Keratinocyte (primary cell): Measurements from ENCODE around the gene RCCD1. TPM values are rescaled to one million over a fixed set of nuclear protein-coding genes. Genes with fewer than 3 reads are reported as not detected.

Source experiments
- DNase-seq: peaks from one replicate; pipeline ENCODE4 v3.0.0-alpha.2; 2011; ENCODE audit warnings: low read depth, missing footprints, low spot score
- FAIRE-seq: peaks from 2 replicates; lab custom pipeline; 2011; peaks lifted over from hg19 to GRCh38; lab: Jason Lieb, UNC
- H2AFZ ChIP-seq: 2 replicates; pipeline ENCODE4 v1.6.0; 2012; ENCODE audit warnings: low read length, control low read depth, inconsistent platforms; ENCODE audit not compliant: control insufficient read depth
- H3K27ac ChIP-seq: 2 replicates; pipeline ENCODE4 v1.5.1; 2011; ENCODE audit warnings: low read length; ENCODE audit not compliant: control insufficient read depth, insufficient read depth
- H3K27me3 ChIP-seq: 3 replicates; pipeline ENCODE4 v1.6.0; 2011; ENCODE audit warnings: low read length; ENCODE audit not compliant: control insufficient read depth, insufficient read depth; ENCODE audit errors: extremely low read depth
- H3K36me3 ChIP-seq, 2 experiments: 2 replicates in 1 of 2; 3 replicates in 1 of 2; pipeline ENCODE4 v1.5.1; 2011; ENCODE audit warnings: low read length in 2 of 2, mild to moderate bottlenecking in 1 of 2; ENCODE audit not compliant: control insufficient read depth in 2 of 2, insufficient read depth in 2 of 2; ENCODE audit errors: extremely low read depth in 1 of 2
- H3K4me1 ChIP-seq: 3 replicates; pipeline ENCODE4 v1.5.1; 2011; ENCODE audit warnings: low read length; ENCODE audit not compliant: control insufficient read depth, insufficient read depth; ENCODE audit errors: extremely low read depth
- H3K4me2 ChIP-seq: 3 replicates; pipeline ENCODE4 v1.6.0; 2011; ENCODE audit warnings: low read depth, low read length; ENCODE audit not compliant: control insufficient read depth, insufficient read depth; ENCODE audit errors: extremely low read depth
- H3K4me3 ChIP-seq, 3 experiments: fragments of 200-600 bp in 1 of 3; sonication (generic) in 1 of 3; 2 replicates in 2 of 3; 3 replicates in 1 of 3; pipeline ENCODE4 v1.5.1; 2011 to 2016; ENCODE audit warnings: low read length in 3 of 3, mild to moderate bottlenecking in 3 of 3, control low read depth in 2 of 3, inconsistent platforms in 1 of 3, low read depth in 1 of 3, mixed read lengths in 1 of 3, mixed run types in 1 of 3, moderate library complexity in 1 of 3; ENCODE audit not compliant: control insufficient read depth in 2 of 3, insufficient read depth in 2 of 3; ENCODE audit errors: extremely low read depth in 1 of 3
- H3K79me2 ChIP-seq: 2 replicates; pipeline ENCODE4 v1.6.0; 2012; ENCODE audit warnings: low read length; ENCODE audit not compliant: control insufficient read depth, insufficient read depth
- H3K9ac ChIP-seq: 3 replicates; pipeline ENCODE4 v1.6.0; 2011; ENCODE audit warnings: low read length; ENCODE audit not compliant: control insufficient read depth, insufficient read depth; ENCODE audit errors: extremely low read depth
- H3K9me1 ChIP-seq: 3 replicates; pipeline ENCODE4 v1.6.0; 2011; ENCODE audit warnings: low read length; ENCODE audit not compliant: control insufficient read depth, insufficient read depth; ENCODE audit errors: extremely low read depth
- H3K9me3 ChIP-seq: 2 replicates; pipeline ENCODE4 v1.5.1; 2012; ENCODE audit warnings: low read depth, low read length; ENCODE audit not compliant: control insufficient read depth
- H4K20me1 ChIP-seq: 3 replicates; pipeline ENCODE4 v1.6.0; 2011; ENCODE audit warnings: low read length; ENCODE audit not compliant: control insufficient read depth, insufficient read depth; ENCODE audit errors: extremely low read depth
- CTCF ChIP-seq, 3 experiments: IDR thresholded peaks in 1 of 3; conservative IDR thresholded peaks in 1 of 3; optimal IDR thresholded peaks in 1 of 3; 2 replicates in 2 of 3; 3 replicates in 1 of 3; pipeline versions ENCODE3 to v1.5.1; 2011; ENCODE audit warnings: low read length in 3 of 3, mild to moderate bottlenecking in 3 of 3, moderate library complexity in 2 of 3, control low read depth in 1 of 3, inconsistent platforms in 1 of 3; ENCODE audit not compliant: insufficient read depth in 2 of 3; ENCODE audit errors: extremely low read depth in 1 of 3
- EZH2 ChIP-seq: IDR thresholded peaks from one replicate; pipeline ENCODE4 v1.6.1; 2012; ENCODE audit warnings: inconsistent platforms, mild to moderate bottlenecking, low read length, moderate library complexity
- dilution Hi-C: fragments of 300-500 bp; cut with MboI; formaldehyde crosslinking; loops from one replicate; pipeline ENCODE4 v1.7.0; 2020; ENCODE audit warnings: low sequenced_read_pairs; ENCODE audit not compliant: extremely low pct_ligation_motif_present
- polyA plus RNA-seq, 5 experiments: library from polyadenylated mRNA; depleted of rRNA in 3 of 5; stranded (reverse) in 3 of 5; stranded (forward) in 1 of 5; unstranded in 1 of 5; fragments of >200 nt; gene quantifications; 1 replicate in 1 of 5; 2 replicates in 3 of 5; 3 replicates in 1 of 5; pipeline versions ENCODE4 v1.2.1 to v1.2.3, GENCODE V29; 2011 to 2012; ENCODE audit warnings: missing spikeins in 2 of 5, low read depth in 1 of 5, low replicate concordance in 1 of 5

Gene RCCD1
- polyA plus RNA-seq, 1 donor (not counting 4 experiments of a cell fraction or from before 2014, with no cell fraction given), result 7.8 TPM

GRCh38 chr15:90946941-90947576, 7.6 kb upstream of the RCCD1 start:
- Histone ChIP-seq H3K9me3 (no peaks in the 10 kb centered on the region), H3K9me1 (no peaks in the 10 kb centered on the region), H3K9ac (no peak overlapping the region), H4K20me1 (no peaks in the 10 kb centered on the region), H3K36me3 (peaks cover 44 to 56% of the 10 kb centered on the region in 2 experiments), H3K79me2 (no peaks in the 10 kb centered on the region), H3K27me3 (no peaks in the 10 kb centered on the region), H2AFZ (no peak overlapping the region), H3K4me3 (no peak overlapping the region), H3K4me1 (peaks cover 4% of the 10 kb centered on the region), H3K27ac (no peak overlapping the region), H3K4me2 (no peak overlapping the region)
- TF ChIP-seq EZH2 (no peak), CTCF (optimal IDR thresholded peaks at IDR 0.05 in 1 of 3, IDR thresholded peaks at IDR 0.05 in 1 of 3, conservative IDR thresholded peaks at IDR 0.05 in 1 of 3; ENCODE audit: extremely low read depth in 1 of 3, insufficient read depth in 2 of 3, low read length in 3 of 3) (no peak)
- no peak for FAIRE-seq
- dilution Hi-C loops, result no loop called here
- DNase-seq, result no peak

- no peak for TF ChIP-seq EZH2
- TF ChIP-seq CTCF (optimal IDR thresholded peaks at IDR 0.05 in 1 of 3, IDR thresholded peaks at IDR 0.05 in 1 of 3, conservative IDR thresholded peaks at IDR 0.05 in 1 of 3; ENCODE audit: extremely low read depth in 1 of 3, insufficient read depth in 2 of 3, low read length in 3 of 3), result no peak
- no peak for FAIRE-seq
- H3K79me2 ChIP-seq, result no peaks in the 10 kb centered on the region
- no peak overlapping the region for H3K4me2 ChIP-seq
- H3K9me3 ChIP-seq, result no peaks in the 10 kb centered on the region
- no peak overlapping the region for H3K27ac ChIP-seq
- H3K9me1 ChIP-seq, result no peaks in the 10 kb centered on the region
- no peak for DNase-seq
- H2AFZ ChIP-seq, result no peak overlapping the region
- H3K36me3 ChIP-seq, result peaks cover 40 to 51% of the 10 kb centered on the region in 2 experiments
- dilution Hi-C loops, result no loop called here
- no peaks in the 10 kb centered on the region for H3K27me3 ChIP-seq
- peaks cover 4% of the 10 kb centered on the region for H3K4me1 ChIP-seq
- H3K4me3 ChIP-seq, result no peak overlapping the region
- H3K9ac ChIP-seq, result no peak overlapping the region
- no peaks in the 10 kb centered on the region for H4K20me1 ChIP-seq
Observed at GRCh38 chr15:90947577-90948357, 6.9 kb upstream of the RCCD1 start.
